Stomach (tissue), 9 donors: ENCODE data around the gene RNF112. TPM values are rescaled to one million over a fixed set of nuclear protein-coding genes. Genes with fewer than 3 reads are reported as not detected.

Experiments used
- DNase-seq, 2 donors: peaks; one replicate each; pipeline versions ENCODE4 v3.0.0 to v3.0.0-alpha.2; 2013 to 2019
- H3K27ac ChIP-seq, 5 donors: fragments of 200-600 bp in 4 of 5; sonication (generic) in 4 of 5; one replicate each; pipeline ENCODE4 v1.5.1; 2013 to 2019; ENCODE audit warnings: mild to moderate bottlenecking in 1 of 5, moderate library complexity in 1 of 5
- H3K27me3 ChIP-seq, 3 donors: fragments of 200-600 bp; sonication (generic); one replicate each; pipeline ENCODE4 v1.5.1; 2017 to 2019; ENCODE audit warnings: mixed run types in 1 of 3
- H3K36me3 ChIP-seq, 4 donors: fragments of 200-600 bp; sonication (generic); 1 replicate in 3 of 4; 2 replicates in 1 of 4; pipeline ENCODE4 v1.5.1; 2016 to 2019
- H3K4me1 ChIP-seq, 4 donors: fragments of 200-600 bp; sonication (generic); one replicate each; pipeline ENCODE4 v1.5.1; 2016 to 2019
- H3K4me3 ChIP-seq, 4 donors: fragments of 200-600 bp; sonication (generic) in 3 of 4; one replicate each; pipeline ENCODE4 v1.5.1; 2016 to 2019; ENCODE audit warnings: mild to moderate bottlenecking in 1 of 4
- H3K9me3 ChIP-seq, 4 donors: fragments of 200-600 bp; sonication (generic); one replicate each; pipeline ENCODE4 v1.5.1; 2016 to 2019
- CTCF ChIP-seq, 7 experiments: fragments of 450-650 bp in 4 of 7; fragments of 200-600 bp in 3 of 7; sonication (generic) in 3 of 7; IDR thresholded peaks; one replicate each; pipeline ENCODE4 v1.5.1; 2016 to 2019; ENCODE audit warnings: antibody characterized with exemption in 7 of 7, control low read depth in 2 of 7, mild to moderate bottlenecking in 1 of 7
- EP300 ChIP-seq: sonication (generic); formaldehyde crosslinking; IDR thresholded peaks from one replicate; pipeline ENCODE4 v1.6.1; 2017; ENCODE audit warnings: antibody characterized with exemption
- POLR2A ChIP-seq, 4 donors: fragments of 450-650 bp; IDR thresholded peaks; one replicate each; pipeline ENCODE4 v1.6.1; 2016; ENCODE audit warnings: antibody characterized with exemption in 4 of 4, control low read depth in 2 of 4, mild to moderate bottlenecking in 1 of 4, moderate library complexity in 1 of 4
- POLR2AphosphoS5 ChIP-seq, 3 donors: sonication (generic); formaldehyde crosslinking; IDR thresholded peaks; one replicate each; pipeline ENCODE4 v1.6.1; 2016; ENCODE audit warnings: antibody characterized with exemption in 3 of 3
- WGBS, 5 donors: extraction: QIAGEN DNeasy Blood & Tissue Kit in 3 of 5; methylation state at CpG; one replicate each; pipeline versions ENCODE4 v1.1.5 to v1.1.7; 2013 to 2018; 5-methylcytosine and 5-hydroxymethylcytosine counted together
- intact Hi-C: fragments of 100-400 bp; cut with DNase I; formaldehyde crosslinking; loops from one replicate; pipeline ENCODE4 v1.15.1; 2023; ENCODE audit warnings: low total_unique reads
- polyA plus RNA-seq, 3 donors: library from polyadenylated mRNA; stranded (reverse); fragments of 200-250 nt; gene quantifications; one replicate each; pipeline ENCODE4 v1.2.3, GENCODE V29; 2013
- total RNA-seq, 5 donors: library from RNA; depleted of rRNA; stranded (reverse); fragments of >200 nt; gene quantifications; one replicate each; pipeline versions ENCODE4 v1.1.0 to v1.2.3, GENCODE V29; 2014 to 2016
- donor health status: healthy with polysubstance abuse.
- donor health status: Bipolar disorder and iron deficiency.
- donor health status: healthy.

Gene RNF112
- total and polyA plus RNA-seq, 8 donors, result 0.45 to 5.0 (median 2.1) TPM; not detected in 2

- Histone ChIP-seq H3K9me3 (no peaks in the 10 kb centered on the region), H3K4me1 (peaks cover 46 to 73% (median 53%) of the 10 kb centered on the region in 4 donors), H3K27me3 (no peaks in the 10 kb centered on the region), H3K36me3 (peaks cover 2 to 16% (median 8%) of the 10 kb centered on the region in 4 donors), H3K27ac (peak overlapping the region; percentile 23 to 94 (median 89)), H3K4me3 (no peak overlapping the region)
- intact Hi-C loops, result no loop called here
- 66 to 85% (median 69%) methylated on average over 5 of the region's 5 CpGs for WGBS, 5 donors
- TF ChIP-seq POLR2A (IDR thresholded peaks at IDR 0.05), result no peak
- no peak for TF ChIP-seq CTCF (IDR thresholded peaks at IDR 0.05)
- no peak for TF ChIP-seq POLR2AphosphoS5 (IDR thresholded peaks at IDR 0.05)
- no peak for TF ChIP-seq EP300
- no peak for DNase-seq
Observed at GRCh38 chr17:19388791-19389785, 21.9 kb upstream of the RNF112 start.

GRCh38 chr17:19390951-19391350 is 20.1 kb upstream of the RNF112 start:
- H3K36me3 ChIP-seq, result no peaks in the 10 kb centered on the region
- TF ChIP-seq POLR2AphosphoS5 (IDR thresholded peaks at IDR 0.05), result no peak
- TF ChIP-seq EP300, result no peak
- no peak for TF ChIP-seq CTCF (IDR thresholded peaks at IDR 0.05)
- TF ChIP-seq POLR2A (IDR thresholded peaks at IDR 0.05), result no peak
- no peaks in the 10 kb centered on the region for H3K9me3 ChIP-seq
- no peaks in the 10 kb centered on the region for H3K27me3 ChIP-seq
- DNase-seq, result no peak
- intact Hi-C loops, result no loop called here
- H3K27ac ChIP-seq, result no peak overlapping the region
- H3K4me3 ChIP-seq, result no peak overlapping the region
- peaks cover 27 to 54% (median 34%) of the 10 kb centered on the region in 4 donors for H3K4me1 ChIP-seq
- 64 to 81% (median 71%) methylated on average over 2 of the region's 2 CpGs for WGBS, 5 donors

- TF ChIP-seq CTCF (IDR thresholded peaks at IDR 0.05) (no peak), POLR2A (IDR thresholded peaks at IDR 0.05) (no peak), POLR2AphosphoS5 (IDR thresholded peaks at IDR 0.05) (no peak), EP300 (no peak)
- H3K27ac ChIP-seq, result no peak overlapping the region
- H3K27me3 ChIP-seq, result no peaks in the 10 kb centered on the region
- no peak overlapping the region for H3K4me3 ChIP-seq
- H3K9me3 ChIP-seq, result no peaks in the 10 kb centered on the region
- intact Hi-C loops, result no loop called here
- peaks cover 22 to 50% (median 31%) of the 10 kb centered on the region in 4 donors for H3K4me1 ChIP-seq
- no peaks in the 10 kb centered on the region for H3K36me3 ChIP-seq
- 79 to 91% (median 84%) methylated on average over 7 of the region's 7 CpGs for WGBS, 5 donors
- DNase-seq, result no peak
Observed at GRCh38 chr17:19391432-19391831, 19.6 kb upstream of the RNF112 start.

- 65 to 86% (median 75%) methylated on average over 7 of the region's 7 CpGs for WGBS, 5 donors
- no peak for DNase-seq
- peak overlapping the region in 1 of 5 donors; percentile 24 for H3K27ac ChIP-seq
Observed at GRCh38 chr17:19392303-19392702, 18.7 kb upstream of the RNF112 start.

More at GRCh38 chr17:19392303-19392702, 18.7 kb upstream of the RNF112 start:
- peaks cover 13 to 41% (median 23%) of the 10 kb centered on the region in 4 donors for H3K4me1 ChIP-seq
- TF ChIP-seq EP300 (no peak), CTCF (IDR thresholded peaks at IDR 0.05) (no peak), POLR2A (IDR thresholded peaks at IDR 0.05) (no peak), POLR2AphosphoS5 (IDR thresholded peaks at IDR 0.05) (no peak)
- H3K9me3 ChIP-seq, result no peaks in the 10 kb centered on the region
- H3K4me3 ChIP-seq, result no peak overlapping the region
- no peaks in the 10 kb centered on the region for H3K27me3 ChIP-seq
- H3K36me3 ChIP-seq, result no peaks in the 10 kb centered on the region
- intact Hi-C loops, result no loop called here
